Testis (tissue), 3 donors: Measurements from ENCODE around the gene TAF1B. TPM values are rescaled to one million over a fixed set of nuclear protein-coding genes. Genes with fewer than 3 reads are reported as not detected.

Source experiments
- DNase-seq: peaks from one replicate; pipeline ENCODE4 v3.0.0-alpha.2; 2019
- H3K27ac ChIP-seq, 2 donors: fragments of 200-600 bp; sonication (generic); one replicate each; pipeline ENCODE4 v1.5.1; 2019
- H3K27me3 ChIP-seq: fragments of 200-600 bp; sonication (generic); one replicate; pipeline ENCODE4 v1.5.1; 2019
- H3K36me3 ChIP-seq: fragments of 200-600 bp; sonication (generic); one replicate; pipeline ENCODE4 v1.5.1; 2017; ENCODE audit warnings: low read depth; ENCODE audit errors: missing control alignments
- H3K4me1 ChIP-seq: fragments of 200-600 bp; sonication (generic); one replicate; pipeline ENCODE4 v1.5.1; 2019
- H3K4me3 ChIP-seq, 2 donors: fragments of 200-600 bp; sonication (generic); one replicate each; pipeline ENCODE4 v1.5.1; 2017 to 2019
- H3K9me3 ChIP-seq: fragments of 200-600 bp; sonication (generic); one replicate; pipeline ENCODE4 v1.5.1; 2017
- POLR2A ChIP-seq: fragments of 450-650 bp; IDR thresholded peaks from one replicate; pipeline ENCODE4 v1.6.1; 2017; ENCODE audit warnings: antibody characterized with exemption, mild to moderate bottlenecking, moderate library complexity
- WGBS, 2 donors: methylation state at CpG; one replicate each; pipeline ENCODE4 v1.1.5; 2018; 5-methylcytosine and 5-hydroxymethylcytosine counted together
- intact Hi-C: fragments of 100-400 bp; cut with DNase I; formaldehyde crosslinking; loops from one replicate; pipeline ENCODE4 v1.15.1; 2023; ENCODE audit warnings: low total_unique reads
- polyA plus RNA-seq: library from polyadenylated mRNA; stranded (reverse); fragments of 350-450 nt; fragmentation: Illumina TruSeq; extraction: RNeasy Lipid Tissue Mini Kit (QIAGEN cat#74804); gene quantifications from one replicate; pipeline ENCODE4 v1.2.3, GENCODE V29; 2014; ENCODE audit warnings: low read depth, low replicate concordance; ENCODE audit not compliant: insufficient read depth
- total RNA-seq, 2 donors: library from RNA; depleted of rRNA; stranded (reverse); fragments of >200 nt; gene quantifications; one replicate each; pipeline ENCODE4 v1.2.3, GENCODE V29; 2016
- TF ChIP-seq, protein P1 (sequence below), 3 experiments: fragments of 450-650 bp in 2 of 3; fragments of 200-600 bp in 1 of 3; sonication (generic) in 1 of 3; IDR thresholded peaks; one replicate each; pipeline ENCODE4 v1.5.1; 2016 to 2019; ENCODE audit warnings: antibody characterized with exemption in 3 of 3, mild to moderate bottlenecking in 2 of 3, moderate library complexity in 1 of 3

The TAF1B gene
- total and polyA plus RNA-seq, 3 donors from 2014 or later: 13.3 to 22.0 (median 22.0) TPM

DNA sequence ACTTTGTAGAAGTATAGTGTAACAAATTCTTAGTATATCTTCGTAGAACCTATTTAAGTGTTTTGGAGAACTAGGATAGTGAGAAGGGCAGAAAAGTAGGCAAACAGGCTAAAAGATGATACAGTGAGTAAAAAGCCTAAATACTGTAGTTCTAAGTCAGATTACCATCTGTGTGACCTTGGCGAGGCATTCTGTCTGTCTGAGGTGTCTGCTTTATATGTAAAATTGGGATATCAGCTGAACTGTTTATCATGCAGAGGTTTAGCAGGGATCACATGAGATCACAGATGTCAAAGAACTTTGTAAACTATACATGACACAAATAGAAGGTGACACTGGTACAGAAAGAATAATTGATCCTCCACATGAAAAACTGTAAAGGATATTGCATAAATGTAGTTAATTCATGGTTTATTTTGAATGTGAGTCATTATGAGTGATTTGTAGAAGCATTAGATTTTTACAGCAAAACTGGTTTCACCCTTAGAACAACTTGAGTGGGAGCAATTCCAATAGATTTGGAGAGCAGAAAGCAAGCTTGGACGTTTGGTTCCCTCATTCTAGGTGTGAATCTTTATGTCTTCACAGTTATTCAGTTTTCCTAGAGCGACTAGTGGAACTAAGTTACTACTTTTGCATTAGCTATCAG is 41.9 kb downstream of the TAF1B start:
- Histone ChIP-seq H3K9me3 (no peaks in the 10 kb centered on the region), H3K27me3 (no peaks in the 10 kb centered on the region), H3K27ac (no peak overlapping the region), H3K4me1 (no peaks in the 10 kb centered on the region), H3K4me3 (no peak overlapping the region), H3K36me3 (no peaks in the 10 kb centered on the region)
- 65 to 70% methylated on average over 4 of the region's 4 CpGs for WGBS, 2 donors
- DNase-seq: no peak
- intact Hi-C loops: no loop called here
- TF ChIP-seq, protein P1, sequence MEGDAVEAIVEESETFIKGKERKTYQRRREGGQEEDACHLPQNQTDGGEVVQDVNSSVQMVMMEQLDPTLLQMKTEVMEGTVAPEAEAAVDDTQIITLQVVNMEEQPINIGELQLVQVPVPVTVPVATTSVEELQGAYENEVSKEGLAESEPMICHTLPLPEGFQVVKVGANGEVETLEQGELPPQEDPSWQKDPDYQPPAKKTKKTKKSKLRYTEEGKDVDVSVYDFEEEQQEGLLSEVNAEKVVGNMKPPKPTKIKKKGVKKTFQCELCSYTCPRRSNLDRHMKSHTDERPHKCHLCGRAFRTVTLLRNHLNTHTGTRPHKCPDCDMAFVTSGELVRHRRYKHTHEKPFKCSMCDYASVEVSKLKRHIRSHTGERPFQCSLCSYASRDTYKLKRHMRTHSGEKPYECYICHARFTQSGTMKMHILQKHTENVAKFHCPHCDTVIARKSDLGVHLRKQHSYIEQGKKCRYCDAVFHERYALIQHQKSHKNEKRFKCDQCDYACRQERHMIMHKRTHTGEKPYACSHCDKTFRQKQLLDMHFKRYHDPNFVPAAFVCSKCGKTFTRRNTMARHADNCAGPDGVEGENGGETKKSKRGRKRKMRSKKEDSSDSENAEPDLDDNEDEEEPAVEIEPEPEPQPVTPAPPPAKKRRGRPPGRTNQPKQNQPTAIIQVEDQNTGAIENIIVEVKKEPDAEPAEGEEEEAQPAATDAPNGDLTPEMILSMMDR (IDR thresholded peaks at IDR 0.05): no peak
- no peak for TF ChIP-seq POLR2A

DNA sequence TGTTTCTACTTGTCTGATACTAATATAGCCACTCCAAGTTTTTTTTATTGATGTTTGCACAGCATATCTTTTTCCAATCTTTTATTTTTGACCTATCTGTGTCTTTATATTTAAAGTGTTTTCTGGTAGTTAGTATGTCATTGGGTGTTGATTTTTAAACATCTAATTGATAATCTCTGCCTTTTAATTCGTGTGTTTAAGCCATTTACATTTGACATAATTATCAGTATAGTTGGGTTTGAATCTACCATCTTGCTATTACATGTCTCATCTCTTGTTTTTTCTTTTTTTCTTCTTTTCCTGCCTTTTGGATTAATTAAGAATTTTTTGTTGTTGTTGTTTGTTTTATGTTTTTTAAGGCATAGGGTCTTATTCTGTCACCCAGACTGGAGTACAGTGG is 44.2 kb downstream of the TAF1B start:
- Histone ChIP-seq H3K27ac (no peak overlapping the region), H3K4me1 (no peaks in the 10 kb centered on the region), H3K4me3 (no peak overlapping the region), H3K36me3 (no peaks in the 10 kb centered on the region), H3K27me3 (no peaks in the 10 kb centered on the region), H3K9me3 (no peaks in the 10 kb centered on the region)
- intact Hi-C loops: no loop called here
- no peak for DNase-seq
- TF ChIP-seq, protein P1 (IDR thresholded peaks at IDR 0.05): no peak
- WGBS, 2 donors: 95% methylated on average over 1 of the region's 1 CpG

DNA sequence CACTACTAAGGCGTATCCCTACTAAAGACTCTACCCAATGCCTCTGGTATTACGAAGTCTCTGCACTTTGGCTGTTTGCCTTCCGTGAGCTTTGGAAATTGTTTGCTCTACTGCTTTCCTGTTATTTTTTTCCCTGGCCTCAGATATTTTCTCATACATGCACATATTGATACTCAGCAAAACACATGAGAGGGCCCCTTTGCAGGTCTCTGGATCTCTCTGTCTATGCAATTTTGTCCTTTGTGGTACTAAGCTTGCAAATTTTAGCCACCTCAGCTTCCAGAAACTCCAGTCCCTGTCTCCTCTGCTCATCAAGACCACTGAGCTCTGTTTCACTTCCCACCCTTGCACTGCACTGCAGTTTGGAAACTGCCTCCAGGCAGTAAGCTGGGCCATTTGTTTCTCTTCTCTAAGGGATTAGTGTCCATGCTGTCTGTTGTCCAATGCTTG is 46.6 kb downstream of the TAF1B start:
- Histone ChIP-seq H3K36me3 (no peaks in the 10 kb centered on the region), H3K4me1 (no peaks in the 10 kb centered on the region), H3K9me3 (no peaks in the 10 kb centered on the region), H3K27ac (no peak overlapping the region), H3K27me3 (no peaks in the 10 kb centered on the region), H3K4me3 (no peak overlapping the region)
- no peak for DNase-seq
- intact Hi-C loops: no loop called here
- no peak for TF ChIP-seq POLR2A
- TF ChIP-seq, protein P1 (IDR thresholded peaks at IDR 0.05): no peak
- 51 to 64% methylated on average over 3 of the region's 3 CpGs for WGBS, 2 donors

DNA sequence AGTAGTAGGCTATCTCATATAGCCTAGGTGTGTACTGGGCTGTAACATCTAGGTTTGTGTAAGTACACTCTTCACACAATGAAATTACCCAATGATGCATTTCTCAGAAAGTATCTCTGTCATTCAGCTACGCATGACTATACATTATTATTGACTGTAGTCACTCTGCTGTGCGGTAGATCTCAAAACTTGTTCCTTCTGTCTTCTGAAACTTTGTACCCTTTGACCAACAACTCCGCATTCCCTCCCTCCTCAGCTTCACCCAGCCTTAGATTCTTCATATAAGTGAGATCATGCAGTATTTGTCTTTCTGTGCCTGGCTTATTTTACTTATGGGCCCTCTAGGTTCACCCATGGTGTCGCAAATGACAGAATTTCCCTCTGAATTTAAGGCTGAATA is 49.0 kb downstream of the TAF1B start:
- DNase-seq: no peak
- TF ChIP-seq, protein P1 (IDR thresholded peaks at IDR 0.05): no peak
- no peak for TF ChIP-seq POLR2A
- no peak overlapping the region for H3K4me3 ChIP-seq
- H3K27me3 ChIP-seq: no peaks in the 10 kb centered on the region
- intact Hi-C loops: no loop called here
- H3K4me1 ChIP-seq: peaks cover 11% of the 10 kb centered on the region
- no peaks in the 10 kb centered on the region for H3K9me3 ChIP-seq
- WGBS, 2 donors: 97 to 98% methylated on average over 4 of the region's 4 CpGs
- H3K27ac ChIP-seq: no peak overlapping the region
- no peaks in the 10 kb centered on the region for H3K36me3 ChIP-seq
